Endothelial cell of umbilical vein (primary cell): ENCODE results near the gene SFSWAP. TPM values are rescaled to one million over a fixed set of nuclear protein-coding genes. Genes with fewer than 3 reads are reported as not detected.

Experiments used
- BruUV-seq: library from RNA; stranded (reverse); fragments of 400-500 nt; replicated peaks from 2 replicates; lab custom pipeline; 2021; lab: Mats Ljungman, UMichigan
- CTCF ChIA-PET: fragments of 300-600, 350-600 bp; sonication (Branson Sonifier 250); formaldehyde crosslinking; loops from one replicate; lab custom pipeline; 2021; ENCODE audit warnings: antibody characterized with exemption, inconsistent platforms; lab: Charles Lee
- POLR2A ChIA-PET: fragments of 300-600, 350-600 bp; sonication (Branson Sonifier 250); formaldehyde crosslinking; loops from one replicate; lab custom pipeline; 2021; ENCODE audit warnings: antibody characterized with exemption, inconsistent platforms; lab: Charles Lee
- DNase-seq: peaks from one replicate; pipeline ENCODE4 v3.0.0-alpha.2; 2011; ENCODE audit warnings: low read depth, low spot score
- FAIRE-seq: peaks from 2 replicates; lab custom pipeline; 2011; peaks lifted over from hg19 to GRCh38; lab: Jason Lieb, UNC
- H2AFZ ChIP-seq: 2 replicates; pipeline ENCODE4 v1.6.0; 2012; ENCODE audit warnings: low read depth, low read length, control low read depth, inconsistent platforms
- H3K27ac ChIP-seq: 2 replicates; pipeline ENCODE4 v1.5.1; 2011; ENCODE audit warnings: low read depth, mild to moderate bottlenecking, control low read depth, low read length, moderate library complexity; ENCODE audit not compliant: insufficient read depth
- H3K27me3 ChIP-seq, 2 experiments: 2 replicates each; pipeline versions ENCODE4 v1.6.0 to v1.6.1; 2011; ENCODE audit warnings: low read length in 2 of 2, mixed read lengths in 1 of 2; ENCODE audit not compliant: control insufficient read depth in 2 of 2, insufficient read depth in 2 of 2
- H3K36me3 ChIP-seq, 2 experiments: 2 replicates in 1 of 2; 3 replicates in 1 of 2; pipeline ENCODE4 v1.5.1; 2011; ENCODE audit warnings: low read length in 2 of 2, mild to moderate bottlenecking in 1 of 2, moderate library complexity in 1 of 2; ENCODE audit not compliant: control insufficient read depth in 2 of 2, insufficient read depth in 2 of 2; ENCODE audit errors: extremely low read depth in 1 of 2
- H3K4me1 ChIP-seq: 3 replicates; pipeline ENCODE4 v1.5.1; 2011; ENCODE audit warnings: mild to moderate bottlenecking, low read length; ENCODE audit not compliant: control insufficient read depth, insufficient read depth; ENCODE audit errors: extremely low read depth
- H3K4me2 ChIP-seq: 2 replicates; pipeline ENCODE4 v1.6.1; 2011; ENCODE audit warnings: low read length, control low read depth, mixed read lengths; ENCODE audit not compliant: insufficient read depth
- H3K4me3 ChIP-seq, 3 experiments: fragments of 200-600 bp in 1 of 3; sonication (generic), shearing (Covaris generic) in 1 of 3; replicated peaks in 1 of 3; 2 replicates each; pipeline ENCODE4 v1.5.1; 2011 to 2016; ENCODE audit warnings: control low read depth in 3 of 3, low read length in 3 of 3, mild to moderate bottlenecking in 2 of 3, inconsistent platforms in 1 of 3, low read depth in 1 of 3, moderate library complexity in 1 of 3; ENCODE audit not compliant: insufficient read depth in 1 of 3
- H3K79me2 ChIP-seq: 2 replicates; pipeline ENCODE4 v1.6.0; 2012; ENCODE audit warnings: low read length, inconsistent platforms; ENCODE audit not compliant: control insufficient read depth, insufficient read depth
- H3K9ac ChIP-seq: replicated peaks from 2 replicates; pipeline ENCODE3; 2011; ENCODE audit warnings: low read length, control low read depth; ENCODE audit not compliant: insufficient read depth; ENCODE audit errors: extremely low read depth
- H3K9me1 ChIP-seq: replicated peaks from 3 replicates; pipeline ENCODE4 v1.6.0; 2011; ENCODE audit warnings: mild to moderate bottlenecking, low read length; ENCODE audit not compliant: control insufficient read depth, insufficient read depth; ENCODE audit errors: extremely low read depth
- H3K9me3 ChIP-seq: replicated peaks from 2 replicates; pipeline ENCODE4 v1.5.1; 2012; ENCODE audit warnings: low read length, inconsistent platforms; ENCODE audit not compliant: control insufficient read depth, insufficient read depth
- H4K20me1 ChIP-seq: replicated peaks from 2 replicates; pipeline ENCODE3; 2011; ENCODE audit warnings: mild to moderate bottlenecking, low read length; ENCODE audit not compliant: control insufficient read depth, insufficient read depth; ENCODE audit errors: extremely low read depth
- CTCF ChIP-seq, 2 donors: IDR thresholded peaks; 1 replicate in 1 of 2; 2 replicates in 1 of 2; pipeline ENCODE4 v1.5.1; 2011; ENCODE audit warnings: low read length in 2 of 2, mild to moderate bottlenecking in 2 of 2, moderate library complexity in 2 of 2, control low read depth in 1 of 2, inconsistent platforms in 1 of 2, low read depth in 1 of 2; ENCODE audit not compliant: insufficient read depth in 1 of 2; ENCODE audit errors: extremely low read depth in 1 of 2
- EZH2 ChIP-seq: IDR thresholded peaks from 2 replicates; pipeline ENCODE4 v1.6.1; 2012; ENCODE audit warnings: borderline replicate concordance, low read depth, mild to moderate bottlenecking, moderate library complexity, low read length, inconsistent platforms; ENCODE audit not compliant: severe bottlenecking
- FOS ChIP-seq: IDR thresholded peaks from 2 replicates; pipeline ENCODE4 v1.6.1; 2011; ENCODE audit warnings: mild to moderate bottlenecking, low read length, moderate library complexity, borderline replicate concordance; ENCODE audit not compliant: insufficient read depth
- GATA2 ChIP-seq: IDR thresholded peaks from 2 replicates; pipeline ENCODE4 v1.7.0; 2011; ENCODE audit warnings: low read depth, mild to moderate bottlenecking, moderate library complexity, mixed read lengths, low read length; ENCODE audit not compliant: insufficient read length, insufficient read depth
- JUN ChIP-seq: IDR thresholded peaks from 2 replicates; pipeline ENCODE4 v1.6.1; 2011; ENCODE audit warnings: borderline replicate concordance, low read depth; ENCODE audit not compliant: insufficient read length, insufficient read depth
- MYC ChIP-seq: IDR thresholded peaks from one replicate; pipeline ENCODE4 v1.6.1; 2011; ENCODE audit warnings: mild to moderate bottlenecking, low read depth, low read length
- POLR2A ChIP-seq: IDR thresholded peaks from 2 replicates; pipeline ENCODE4 v1.6.1; 2012; ENCODE audit warnings: low read depth, mild to moderate bottlenecking, control low read depth, low read length
- POLR2AphosphoS5 ChIP-seq: IDR thresholded peaks from 2 replicates; pipeline ENCODE4 v1.6.1; 2012; ENCODE audit warnings: low read depth, mild to moderate bottlenecking, control low read depth, low read length, moderate library complexity; ENCODE audit not compliant: insufficient read depth
- dilution Hi-C: fragments of 300-500 bp; cut with MboI; formaldehyde crosslinking; loops from one replicate; pipeline ENCODE4 v1.15.0; 2019; ENCODE audit warnings: low sequenced_read_pairs; ENCODE audit not compliant: extremely low pct_ligation_motif_present
- intact Hi-C: fragments of 100-400 bp; cut with micrococcal nuclease; formaldehyde crosslinking; loops from one replicate; pipeline ENCODE4 v1.10.0; 2022
- polyA plus RNA-seq, 4 experiments: library from polyadenylated mRNA; depleted of rRNA in 3 of 4; stranded (reverse) in 3 of 4; unstranded in 1 of 4; fragments of >200 nt; gene quantifications; 2 replicates each; pipeline versions ENCODE4 v1.2.1 to v1.2.3, GENCODE V29; 2011 to 2012; ENCODE audit warnings: missing spikeins in 1 of 4
- total RNA-seq: library from RNA; stranded (reverse); gene quantifications from 2 replicates; pipeline ENCODE4 v1.2.3, GENCODE V29; 2021
- TF ChIP-seq, protein P1 (sequence below): IDR thresholded peaks from 2 replicates; pipeline ENCODE4 v1.6.1; 2011; ENCODE audit not compliant: insufficient read depth, insufficient read length

Gene SFSWAP
- total and polyA plus RNA-seq, 2 donors (not counting 3 experiments of a cell fraction or from before 2014, with no cell fraction given), result 38.1 to 53.3 TPM

DNA sequence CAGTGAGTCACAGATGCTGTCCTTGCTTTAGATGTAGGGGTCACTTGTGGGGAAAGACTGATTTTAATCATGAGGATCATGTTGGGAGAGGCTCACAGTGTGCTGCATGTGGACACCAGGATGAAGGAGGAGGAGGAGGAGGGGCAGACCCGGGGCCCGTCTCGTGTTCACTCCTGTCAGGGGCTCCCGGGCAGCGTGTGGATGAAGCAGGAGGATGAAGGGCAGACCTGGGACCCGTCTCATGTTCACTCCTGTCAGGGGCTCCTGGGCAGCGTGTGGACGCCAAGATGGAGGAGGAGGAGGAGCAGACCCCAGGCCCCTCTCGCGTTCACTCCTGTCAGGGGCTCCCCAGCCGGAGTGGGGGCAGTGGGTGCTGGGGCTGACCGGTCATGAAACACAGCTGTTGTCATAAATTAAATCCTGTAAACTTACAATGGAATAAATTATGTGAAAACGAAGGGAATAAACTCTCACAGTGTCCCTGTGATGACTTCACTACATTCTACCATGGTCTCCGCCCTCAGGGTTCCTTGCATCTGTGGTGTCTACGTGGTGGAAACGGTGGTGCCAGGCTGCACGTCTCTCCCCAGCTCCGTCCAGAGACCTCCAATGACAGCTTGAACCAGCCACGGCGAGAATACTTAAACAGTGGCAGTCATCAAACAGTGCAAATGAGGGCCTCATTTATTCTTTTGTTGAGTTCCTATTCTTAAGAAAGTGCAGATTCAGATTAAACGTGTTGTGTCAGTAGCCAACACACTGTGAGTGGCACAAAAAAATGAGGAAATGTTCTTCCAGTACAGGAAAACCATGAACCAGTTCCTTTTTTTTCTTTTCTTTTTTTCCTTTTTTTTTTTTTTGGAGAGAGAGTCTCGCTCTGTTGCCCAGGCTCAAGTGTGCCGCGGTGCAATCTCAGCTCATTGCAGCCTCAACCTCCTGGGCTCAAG is 37.7 kb upstream of the SFSWAP start:
- H3K4me1 ChIP-seq, result no peaks in the 10 kb centered on the region
- no peak for TF ChIP-seq MYC
- TF ChIP-seq CTCF (IDR thresholded peaks at IDR 0.05; ENCODE audit: extremely low read depth in 1 of 2, insufficient read depth in 1 of 2, low read depth in 1 of 2, low read length in 2 of 2), result no peak
- no peak for TF ChIP-seq EZH2
- no peak for TF ChIP-seq FOS
- no peak for TF ChIP-seq JUN
- TF ChIP-seq POLR2AphosphoS5, result no peak
- no peak for TF ChIP-seq POLR2A
- TF ChIP-seq, protein P1, sequence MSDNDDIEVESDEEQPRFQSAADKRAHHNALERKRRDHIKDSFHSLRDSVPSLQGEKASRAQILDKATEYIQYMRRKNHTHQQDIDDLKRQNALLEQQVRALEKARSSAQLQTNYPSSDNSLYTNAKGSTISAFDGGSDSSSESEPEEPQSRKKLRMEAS, result no peak
- TF ChIP-seq GATA2, result no peak
- no peaks in the 10 kb centered on the region for H4K20me1 ChIP-seq
- no peaks in the 10 kb centered on the region for H3K79me2 ChIP-seq
- H3K27me3 ChIP-seq, result no peaks in the 10 kb centered on the region
- POLR2A ChIA-PET, result no interaction called here
- H2AFZ ChIP-seq, result no peak overlapping the region
- DNase-seq, result no peak
- H3K9me3 ChIP-seq, result no peaks in the 10 kb centered on the region
- H3K9me1 ChIP-seq, result no peaks in the 10 kb centered on the region
- dilution Hi-C loops (no loop called here), intact Hi-C loops (no loop called here)
- no TSS peak for BruUV-seq
- FAIRE-seq, result no peak
- H3K36me3 ChIP-seq, result no peaks in the 10 kb centered on the region
- H3K9ac ChIP-seq, result no peak overlapping the region
- CTCF ChIA-PET, result no interaction called here
- H3K4me3 ChIP-seq, result no peak overlapping the region
- no peak overlapping the region for H3K27ac ChIP-seq
- H3K4me2 ChIP-seq, result no peak overlapping the region
